Measurements from ENCODE around the gene CCDC149. TPM values are rescaled to one million over a fixed set of nuclear protein-coding genes. Genes with fewer than 3 reads are reported as not detected.

The CCDC149 gene
- total and polyA plus RNA-seq, 9 of the 15 experiments (the other 6 are each of a cell fraction or from before 2014, with no cell fraction given), result 0.04 to 0.18 TPM; not detected in 7

- Histone ChIP-seq H3K36me3 (ENCODE audit: control insufficient read depth, insufficient read depth, low read length) (no peaks in the 10 kb centered on the region), H3K4me3 (no peak overlapping the region), H3K9me3 (replicated peaks; ENCODE audit: control insufficient read depth, insufficient read depth, low read depth, low read length) (no peaks in the 10 kb centered on the region), H3K4me1 (replicated peaks in 1 of 2; ENCODE audit: control insufficient read depth in 2 of 2, insufficient read depth in 2 of 2, low read length in 2 of 2) (no peaks in the 10 kb centered on the region), H3K79me2 (ENCODE audit: control insufficient read depth, insufficient read depth, low read length) (no peaks in the 10 kb centered on the region), H3K9ac (ENCODE audit: insufficient read depth in 1 of 2, low read depth in 2 of 2, low read length in 2 of 2) (no peak overlapping the region), H3K9me1 (ENCODE audit: control insufficient read depth, insufficient read depth, low read length) (no peaks in the 10 kb centered on the region), H2AFZ (ENCODE audit: low read depth, low read length) (no peak overlapping the region), H3K27ac (ENCODE audit: extremely low read depth, low read depth, low read length) (no peak overlapping the region), H4K20me1 (replicated peaks; ENCODE audit: control insufficient read depth, insufficient read depth, low read length) (no peaks in the 10 kb centered on the region), H3K27me3 (ENCODE audit: control insufficient read depth in 2 of 2, insufficient read depth in 2 of 2, low read length in 2 of 2) (peaks cover 2 to 16% of the 10 kb centered on the region in 2 experiments; a peak in 4 of 5 replicates), H3K4me2 (ENCODE audit: insufficient read depth, low read length) (no peak overlapping the region)
- TF ChIP-seq AFF4 (CRISPR knock-in tag; IDR thresholded peaks at IDR 0.05), result no peak
- no peak for TF ChIP-seq PRPF4 (IDR thresholded peaks at IDR 0.05; ENCODE audit: insufficient read depth, low read depth, low read length, poor library complexity, severe bottlenecking)
- TF ChIP-seq PHF20 (IDR thresholded peaks at IDR 0.05; ENCODE audit: partially characterized antibody), result no peak
- TF ChIP-seq ZNF444 (CRISPR knock-in tag; IDR thresholded peaks at IDR 0.05), result no peak
- TF ChIP-seq ZEB2 (IDR thresholded peaks at IDR 0.05), result no peak
- CTCF ChIA-PET (ENCODE audit: low intra/inter-chr PET ratio), result no interaction called here
- no peak for FAIRE-seq
- intact Hi-C loops (cut with micrococcal nuclease) (no loop called here), in situ Hi-C loops (cut with MboI) (no loop called here)
- WGBS (ENCODE audit: insufficient coverage, low coverage, missing lambda C conversion rate), result 0% methylated on average over 4 of the region's 4 CpGs
- POLR2A ChIA-PET, result no interaction called here
- no peak for ATAC-seq
- no TSS peak for BruUV-seq (replicated peaks)
- DNase-seq (ENCODE audit: extremely low read depth in 1 of 4, low spot score in 3 of 4), result no peak
Measured at GRCh38 chr4:24858550-24858949, 54.3 kb downstream of the CCDC149 start.
